T-helper 1 cell (primary cell): ENCODE results near the gene PUS1.
A peak's percentile ranks its signal among the peaks of the same experiment; 100 is the strongest.
"Not testable (repeated sequence)": the region's sequence is repeated elsewhere in the genome, so short reads cannot be mapped to it uniquely, and the experiment has no call there.

Source experiments
- DNase-seq, 5 donors: peaks; one replicate each; pipeline ENCODE4 v3.0.0-alpha.2; 2012 to 2020

PUS1 gene

DNA sequence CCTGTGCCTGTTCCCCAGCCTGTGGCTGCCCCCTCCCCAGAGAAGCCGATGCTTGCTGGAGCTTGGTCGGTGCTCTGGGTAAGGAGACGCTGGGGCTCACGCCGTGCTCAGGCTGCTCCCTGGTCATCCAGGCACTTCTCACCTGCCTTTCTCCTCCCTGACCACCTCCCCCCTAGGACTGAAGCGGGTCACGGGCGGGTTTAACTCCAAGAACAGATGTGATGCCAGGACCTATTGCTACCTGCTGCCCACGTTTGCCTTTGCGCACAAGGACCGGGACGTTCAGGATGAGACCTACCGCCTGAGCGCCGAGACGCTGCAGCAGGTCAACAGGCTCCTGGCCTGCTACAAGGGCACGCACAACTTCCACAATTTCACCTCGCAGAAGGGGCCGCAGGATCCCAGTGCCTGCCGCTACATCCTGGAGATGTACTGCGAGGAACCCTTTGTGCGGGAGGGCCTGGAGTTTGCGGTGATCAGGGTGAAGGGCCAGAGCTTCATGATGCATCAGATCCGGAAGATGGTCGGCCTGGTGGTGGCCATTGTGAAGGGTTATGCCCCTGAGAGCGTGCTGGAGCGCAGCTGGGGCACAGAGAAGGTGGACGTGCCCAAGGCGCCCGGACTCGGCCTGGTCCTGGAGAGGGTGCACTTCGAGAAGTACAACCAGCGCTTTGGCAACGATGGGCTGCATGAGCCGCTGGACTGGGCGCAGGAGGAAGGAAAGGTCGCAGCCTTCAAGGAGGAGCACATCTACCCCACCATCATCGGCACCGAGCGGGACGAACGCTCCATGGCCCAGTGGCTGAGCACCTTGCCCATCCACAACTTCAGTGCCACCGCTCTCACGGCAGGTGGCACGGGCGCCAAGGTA is 12.3 kb downstream of the PUS1 start:
- no peak for DNase-seq

DNA sequence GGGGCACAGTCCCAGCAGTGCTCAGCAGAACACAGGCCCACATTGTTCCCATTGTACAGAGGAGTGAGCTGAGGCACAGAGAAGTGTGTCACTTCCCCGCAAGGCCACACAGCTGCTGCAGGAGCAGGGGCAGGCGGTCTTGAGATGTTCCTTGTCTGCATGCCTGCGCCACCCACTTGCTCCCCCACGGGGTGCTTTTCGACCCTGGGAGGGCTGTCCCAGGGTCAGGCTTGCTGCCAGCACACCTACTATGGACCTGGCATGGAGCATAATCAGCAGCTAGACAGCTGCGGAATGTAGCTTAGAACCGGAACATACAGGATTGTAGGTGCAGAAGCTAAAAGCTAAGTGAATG is 12.9 kb downstream of the PUS1 start:
- no peak for DNase-seq

DNA sequence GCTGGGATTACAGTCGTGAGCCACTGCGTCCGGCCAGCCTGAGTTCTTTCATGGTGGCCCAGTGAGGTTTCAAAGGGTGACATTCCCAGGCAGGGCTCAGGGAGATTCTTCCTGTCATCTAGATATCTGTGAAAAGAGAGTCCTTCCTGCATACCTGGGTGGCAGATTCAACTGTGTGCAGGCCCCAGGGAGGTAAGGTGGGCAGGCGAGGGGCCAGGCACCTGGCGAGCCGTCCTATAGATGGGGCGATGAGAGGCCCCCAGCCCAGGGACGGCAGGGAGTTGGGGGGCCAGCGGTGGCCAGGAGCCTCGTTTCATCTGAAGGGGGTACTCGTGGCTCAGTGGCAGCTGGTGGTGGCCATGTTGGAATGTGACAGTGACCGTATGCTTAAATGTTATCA is 13.6 kb downstream of the PUS1 start:
- DNase-seq = no peak

DNA sequence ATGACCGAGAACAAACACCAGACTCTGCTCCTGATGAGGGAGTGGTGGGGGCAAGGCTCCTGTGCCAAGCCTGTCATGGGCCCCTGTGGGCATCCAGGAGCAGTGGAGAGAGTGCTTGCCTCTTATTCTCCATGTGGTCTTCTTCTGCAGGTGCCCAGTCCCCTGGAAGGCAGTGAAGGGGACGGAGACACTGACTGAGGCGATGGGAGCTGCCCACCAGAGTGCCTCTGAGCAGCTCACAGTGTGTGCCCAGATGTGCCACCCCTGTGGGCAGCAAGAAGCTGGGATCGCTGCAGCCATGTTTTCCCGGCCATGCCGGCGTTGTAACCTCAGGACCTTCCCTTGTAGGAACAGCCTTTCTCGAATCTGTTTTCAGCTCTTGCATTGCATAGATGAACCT is 14.3 kb downstream of the PUS1 start:
- DNase-seq = no peak

DNA sequence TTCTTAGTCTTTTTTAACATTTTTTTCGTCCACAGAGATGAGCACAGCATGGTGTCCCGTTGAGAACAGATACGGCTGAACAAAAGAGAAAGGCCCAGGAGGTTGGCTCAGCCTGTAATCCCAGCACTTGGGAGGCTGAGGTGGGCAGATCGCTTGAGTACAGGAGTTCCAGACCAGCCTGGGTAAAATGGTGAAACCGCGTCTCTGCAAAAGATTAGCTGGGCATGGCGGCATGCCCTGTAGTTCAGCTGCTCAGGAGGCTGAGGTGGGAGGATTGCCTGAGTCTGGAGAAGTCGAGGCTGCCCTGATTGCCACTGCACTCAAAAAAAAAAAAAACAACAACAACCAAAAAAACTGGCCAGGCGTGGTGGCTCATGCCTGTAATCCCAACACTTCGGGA is 14.8 kb downstream of the PUS1 start:
- no peak for DNase-seq

DNA sequence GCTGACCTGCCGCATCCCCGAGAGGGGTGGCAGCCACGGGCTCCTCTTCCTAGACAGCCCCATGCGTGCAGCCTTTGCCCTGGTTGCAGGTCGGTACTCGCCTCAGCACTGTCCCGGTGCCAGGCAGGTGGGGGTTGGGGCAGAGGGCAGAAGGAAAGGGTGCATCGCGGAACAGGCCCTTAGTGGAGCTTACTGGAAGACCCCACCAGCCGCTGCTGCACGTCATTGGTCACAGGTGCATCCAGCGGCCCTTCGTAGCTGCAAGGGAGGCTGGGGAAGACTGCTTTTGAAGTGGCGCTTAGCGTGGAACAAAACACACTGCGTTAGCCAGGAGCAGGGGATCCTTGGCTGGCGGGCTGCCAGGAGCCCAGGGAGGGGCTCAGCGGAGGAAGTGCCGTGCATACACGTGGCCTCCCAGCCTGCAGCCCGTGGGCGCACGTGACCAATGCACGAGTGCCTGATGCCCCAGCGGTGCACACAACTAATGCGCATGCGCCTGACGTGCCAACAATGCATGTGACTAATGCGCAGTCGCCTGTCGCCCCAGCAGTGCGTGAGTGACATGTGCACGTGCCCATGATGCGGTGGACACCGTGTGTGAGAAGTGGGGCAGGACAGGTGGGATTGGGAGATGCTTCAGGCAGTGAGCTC is 15.7 kb downstream of the PUS1 start:
- DNase-seq = no peak

DNA sequence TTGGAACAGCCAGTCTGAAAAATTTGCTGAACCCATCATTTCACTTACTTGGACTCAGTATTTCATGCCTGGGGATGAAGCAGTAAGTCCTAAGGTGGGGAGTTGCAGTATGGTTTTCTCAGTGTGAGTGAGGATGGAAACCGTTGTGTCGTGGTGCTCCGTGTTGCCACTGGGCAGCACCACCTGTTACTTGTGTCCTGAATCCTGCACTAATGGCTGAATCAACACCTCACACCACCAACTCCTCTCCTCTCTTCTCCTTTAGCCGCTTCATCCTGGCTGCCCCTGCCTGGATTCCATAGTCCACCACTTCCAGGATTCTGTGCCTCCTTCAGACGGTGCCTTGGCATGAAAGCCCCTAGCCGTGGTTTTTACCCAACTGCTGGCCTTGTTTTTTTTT is 17.7 kb downstream of the PUS1 start:
- no peak for DNase-seq

DNA sequence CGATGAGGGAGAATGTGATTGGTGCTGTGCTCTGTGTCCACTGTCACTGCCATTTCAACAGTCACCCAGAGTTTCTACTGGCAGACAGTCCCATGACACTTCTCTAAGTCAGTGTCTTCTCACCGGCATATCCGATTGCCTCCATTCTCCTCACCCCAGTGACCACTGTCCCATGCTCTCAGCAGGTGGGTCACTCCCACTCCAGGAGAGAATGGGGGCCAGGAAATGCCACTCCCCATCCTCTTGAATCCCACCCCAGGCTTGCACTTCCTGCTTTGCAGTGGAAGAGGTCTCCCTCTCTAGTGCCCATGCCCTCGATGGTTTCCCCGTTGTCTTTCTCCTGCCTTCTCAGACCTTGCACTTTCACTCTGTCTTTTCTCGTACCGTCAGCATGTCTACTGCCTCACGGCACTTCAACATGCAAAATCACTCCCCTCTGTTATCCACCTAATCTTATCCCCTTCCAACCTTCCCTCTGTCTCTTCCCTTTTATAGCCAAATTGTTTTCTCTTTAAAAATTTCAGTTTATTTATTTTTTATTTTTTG is 18.5 kb downstream of the PUS1 start:
- DNase-seq = no peak

DNA sequence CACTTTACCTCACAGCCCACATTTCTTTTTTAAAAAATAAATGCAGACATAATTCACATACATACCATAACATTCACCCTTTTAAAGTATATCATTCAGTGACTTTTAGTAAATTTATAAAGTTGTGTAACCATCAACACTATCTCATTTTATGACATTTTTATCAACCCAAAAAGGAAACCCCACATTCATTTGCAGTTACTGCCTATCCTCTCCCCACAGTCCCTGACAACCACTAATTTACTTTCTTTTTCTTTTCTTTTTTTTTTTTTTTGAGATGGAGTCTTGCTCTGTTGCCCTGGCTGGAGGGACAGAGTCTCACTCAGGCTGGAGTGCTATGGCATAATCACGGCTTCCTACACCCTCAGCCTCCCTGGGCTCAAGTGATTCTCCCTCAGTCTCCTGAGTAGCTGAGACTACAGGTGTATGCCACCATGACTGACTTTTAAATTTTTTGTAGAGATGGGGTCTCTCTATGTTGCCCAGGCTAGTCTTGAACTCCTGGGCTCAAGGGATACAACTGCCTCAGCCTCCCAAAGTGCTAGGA is 19.2 kb downstream of the PUS1 start:
- DNase-seq = no peak

DNA sequence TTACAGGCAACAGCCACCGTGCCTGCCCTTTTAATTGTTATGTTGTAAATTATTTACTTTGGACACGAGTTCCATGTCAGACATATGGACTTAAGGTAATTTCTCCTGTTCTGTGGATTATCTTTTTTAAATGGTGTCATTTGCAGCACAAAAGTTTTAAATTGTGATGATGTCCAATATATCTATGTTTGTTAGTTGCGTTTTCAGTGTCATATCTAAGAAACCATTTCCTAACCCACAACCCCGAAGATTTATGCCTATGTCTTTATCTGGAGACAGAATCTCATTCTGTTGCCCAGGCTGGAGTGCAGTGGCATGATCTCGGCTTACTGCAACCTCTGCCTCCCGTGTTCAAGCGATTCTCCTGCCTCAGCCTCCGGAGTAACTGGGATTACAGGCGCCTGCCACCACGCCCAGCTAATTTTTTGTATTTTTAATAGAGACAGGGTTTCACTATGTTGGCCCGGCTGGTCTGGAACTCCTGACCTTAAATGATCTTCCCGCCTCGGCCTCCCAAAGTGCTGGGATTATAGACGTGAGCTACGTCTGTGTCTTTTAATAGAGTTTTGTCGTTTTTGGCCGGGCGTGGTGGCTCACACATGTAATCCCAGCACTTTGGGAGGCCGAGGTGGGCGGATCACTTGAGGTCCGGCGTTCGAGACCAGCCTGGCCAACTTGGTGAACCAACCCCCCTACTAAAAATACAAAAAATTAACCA is 19.8 kb downstream of the PUS1 start:
- peak in 1 of 5 donors; percentile 20 for DNase-seq

DNA sequence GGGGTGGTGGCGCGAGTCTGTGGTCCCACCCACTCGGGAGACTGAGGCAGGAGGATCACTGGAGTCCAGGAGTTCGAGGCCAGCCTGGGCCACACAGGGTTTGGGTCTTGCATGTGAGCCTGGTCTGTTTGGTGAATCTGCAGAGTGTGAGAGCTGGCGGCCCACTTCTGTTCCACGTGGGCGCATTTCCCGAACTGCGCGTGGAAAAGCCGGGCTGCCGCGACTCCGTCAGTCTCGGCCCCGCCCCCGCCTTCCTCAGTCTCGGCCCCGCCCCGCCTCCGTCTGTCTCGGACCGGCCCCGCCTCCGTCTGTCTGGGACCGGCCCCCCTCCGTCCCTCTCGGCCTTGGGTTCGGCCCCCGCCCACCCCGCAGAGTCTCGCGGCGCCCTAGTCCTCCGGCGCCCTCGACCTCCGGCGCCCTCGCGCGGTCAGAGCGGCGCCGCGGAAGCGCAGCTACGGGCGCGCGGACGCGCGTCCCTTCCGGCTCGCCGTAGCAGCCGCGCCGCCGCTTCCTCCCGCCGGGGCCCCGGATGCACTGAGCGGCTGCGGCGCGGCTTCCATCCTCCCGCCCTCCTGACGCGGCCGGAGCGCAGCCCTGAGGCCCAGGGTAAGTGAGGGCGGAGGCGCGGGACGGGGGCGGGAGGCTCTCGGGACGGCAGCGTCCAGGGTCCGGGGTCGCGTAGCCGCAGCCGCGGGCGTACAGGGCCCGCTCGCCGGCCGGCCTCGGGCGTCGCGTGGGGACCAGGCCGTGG is 20.5 kb downstream of the PUS1 start, which contains the start of gene EP400:
Gene EP400, plus strand, starts transcription at position 512 of the 751 bp plus-strand sequence. CDS start 10,678 bp downstream, outside the sequence.
- DNase-seq = peak; percentile 92 to 96 (median 93)

DNA sequence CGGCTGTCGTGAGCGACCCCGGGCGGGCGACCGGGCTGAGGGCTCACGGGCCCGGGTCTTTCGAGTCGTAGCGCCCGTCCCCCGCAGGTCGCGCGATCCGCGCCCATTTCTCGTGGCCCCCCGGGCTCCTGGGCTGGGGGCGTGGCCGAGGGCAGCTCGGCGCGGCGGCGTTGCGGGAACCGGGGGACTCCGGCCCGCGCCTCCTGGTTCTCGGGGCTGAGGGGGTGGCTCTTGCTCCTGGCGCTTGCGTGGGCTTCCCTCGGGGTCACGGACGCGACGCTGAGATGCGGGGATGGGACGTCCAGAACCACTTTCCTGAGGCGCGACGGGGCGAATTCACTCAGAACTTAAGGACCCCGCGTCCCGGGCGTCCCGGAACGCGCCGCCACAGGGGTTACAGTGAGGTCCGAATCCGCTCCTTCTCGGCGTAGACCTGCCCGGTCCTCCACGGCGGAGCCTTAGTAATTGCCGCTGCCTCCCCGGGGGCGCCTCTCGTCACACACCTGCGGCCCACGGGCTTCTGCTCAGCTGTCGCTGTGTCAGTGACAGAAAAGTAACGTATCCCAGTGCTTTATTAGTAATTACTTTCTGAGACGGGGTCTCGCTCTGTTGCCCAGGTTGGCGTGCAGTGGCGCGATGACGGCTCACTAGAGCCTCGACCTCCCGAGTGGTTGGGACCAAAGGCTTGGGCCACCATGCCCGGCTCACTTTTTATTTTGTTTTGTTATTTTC is 21.3 kb downstream of the PUS1 start:
- DNase-seq = peak in 3 of 5 donors; percentile 23 to 51 (median 32)

DNA sequence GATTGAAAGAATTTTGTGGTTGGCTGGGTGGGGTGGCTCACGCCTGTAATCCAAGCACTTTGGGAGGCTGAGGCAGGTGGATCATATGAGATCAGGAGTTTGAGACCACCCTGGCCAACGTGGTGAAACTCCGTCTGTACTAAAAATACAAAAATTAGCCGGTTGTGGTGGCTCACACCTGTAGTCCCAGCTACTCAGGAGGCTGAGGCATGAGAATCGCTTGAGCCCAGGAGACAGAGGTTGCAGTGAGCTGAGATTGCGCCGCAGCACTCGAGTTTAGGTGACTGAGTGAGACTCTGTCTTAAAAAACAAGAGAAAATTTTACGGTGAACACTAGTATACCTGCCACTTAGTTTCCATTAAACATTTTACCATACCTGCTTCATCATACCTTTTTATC is 24.7 kb downstream of the PUS1 start:
- not testable (repeated sequence) for DNase-seq

DNA sequence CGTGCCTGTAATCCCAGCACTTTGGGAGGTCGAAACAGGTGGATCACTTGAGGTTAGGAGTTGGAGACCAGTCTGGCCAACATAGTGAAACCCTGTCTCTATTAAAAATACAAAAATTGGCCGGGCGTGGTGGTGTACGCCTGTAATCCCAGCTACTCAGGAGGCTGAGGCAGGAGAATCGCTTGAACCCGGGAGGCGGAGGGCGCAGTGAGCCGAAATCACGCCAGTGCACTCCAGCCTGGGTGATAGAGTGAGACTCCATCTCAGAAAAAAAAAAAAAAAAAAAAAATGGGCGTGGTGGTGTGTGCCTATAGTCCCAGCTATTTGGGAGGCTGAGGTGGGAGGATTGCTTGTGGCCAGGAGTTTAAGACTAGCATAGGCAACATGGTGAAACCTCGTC is 25.4 kb downstream of the PUS1 start:
- DNase-seq = not testable (repeated sequence)

DNA sequence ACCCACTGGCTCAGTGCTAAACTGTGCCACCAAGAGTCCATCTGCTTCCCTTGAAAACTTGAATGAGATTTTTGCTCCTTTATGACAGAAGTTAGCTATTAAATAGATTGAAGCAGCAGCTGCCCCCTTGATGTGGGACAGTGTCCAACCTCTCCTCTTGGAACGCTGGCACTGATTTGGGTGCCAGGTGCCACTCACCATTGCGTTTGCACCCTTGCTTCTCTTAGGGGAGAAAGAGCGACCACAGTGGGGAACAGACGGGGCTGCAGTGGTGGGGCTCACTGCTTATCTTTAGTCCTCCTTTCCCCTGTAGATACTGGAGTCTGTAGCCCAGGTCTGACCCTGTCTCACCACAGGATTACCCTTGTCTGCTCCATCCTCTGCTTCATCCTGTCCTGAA is 30.0 kb downstream of the PUS1 start:
- no peak for DNase-seq

DNA sequence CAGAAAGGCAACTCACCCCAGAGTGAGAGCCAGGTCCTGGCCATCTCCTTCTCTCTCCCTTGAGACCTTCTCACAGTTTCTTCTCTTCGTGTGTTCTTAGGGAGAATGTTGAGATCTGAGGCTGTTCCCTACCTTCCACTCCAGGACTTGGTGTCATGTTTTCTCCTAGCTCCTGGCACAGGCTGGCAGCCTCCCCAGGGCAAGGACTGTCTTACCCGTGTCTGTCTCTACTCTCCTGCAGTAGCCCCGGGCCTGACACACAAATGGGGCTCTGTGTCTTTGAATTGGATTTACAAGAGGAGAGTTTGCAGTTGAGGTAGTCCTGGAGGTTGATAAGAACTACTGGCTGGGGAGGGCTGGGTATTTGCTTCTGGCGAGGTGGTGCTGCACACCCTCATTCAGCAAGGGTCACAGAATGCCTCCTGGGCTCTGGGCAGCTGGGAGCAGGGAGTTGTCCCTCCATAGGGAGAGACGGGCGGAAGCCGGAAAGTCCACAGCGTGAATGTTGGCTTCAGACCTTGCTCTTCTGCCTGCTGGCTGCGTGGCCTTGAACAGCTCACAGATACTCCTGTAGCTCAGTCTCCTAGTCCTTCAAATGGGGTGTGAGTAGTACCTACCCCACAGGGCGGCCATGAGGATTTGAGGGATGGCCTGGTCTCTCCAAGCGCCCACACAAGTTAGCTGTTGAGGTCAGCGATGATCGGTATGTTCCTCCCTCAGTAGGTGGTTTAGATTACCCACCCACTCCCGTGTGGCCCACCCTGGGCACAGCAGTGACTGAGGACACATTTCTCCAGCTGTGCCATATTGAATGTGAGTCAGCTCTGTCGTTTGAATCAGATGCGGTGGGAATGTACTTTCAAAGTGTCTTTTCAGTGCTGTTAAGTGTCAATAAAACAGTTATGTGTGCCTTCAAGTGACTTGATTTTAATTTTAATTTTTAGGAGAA is 30.8 kb downstream of the PUS1 start:
- DNase-seq = no peak

DNA sequence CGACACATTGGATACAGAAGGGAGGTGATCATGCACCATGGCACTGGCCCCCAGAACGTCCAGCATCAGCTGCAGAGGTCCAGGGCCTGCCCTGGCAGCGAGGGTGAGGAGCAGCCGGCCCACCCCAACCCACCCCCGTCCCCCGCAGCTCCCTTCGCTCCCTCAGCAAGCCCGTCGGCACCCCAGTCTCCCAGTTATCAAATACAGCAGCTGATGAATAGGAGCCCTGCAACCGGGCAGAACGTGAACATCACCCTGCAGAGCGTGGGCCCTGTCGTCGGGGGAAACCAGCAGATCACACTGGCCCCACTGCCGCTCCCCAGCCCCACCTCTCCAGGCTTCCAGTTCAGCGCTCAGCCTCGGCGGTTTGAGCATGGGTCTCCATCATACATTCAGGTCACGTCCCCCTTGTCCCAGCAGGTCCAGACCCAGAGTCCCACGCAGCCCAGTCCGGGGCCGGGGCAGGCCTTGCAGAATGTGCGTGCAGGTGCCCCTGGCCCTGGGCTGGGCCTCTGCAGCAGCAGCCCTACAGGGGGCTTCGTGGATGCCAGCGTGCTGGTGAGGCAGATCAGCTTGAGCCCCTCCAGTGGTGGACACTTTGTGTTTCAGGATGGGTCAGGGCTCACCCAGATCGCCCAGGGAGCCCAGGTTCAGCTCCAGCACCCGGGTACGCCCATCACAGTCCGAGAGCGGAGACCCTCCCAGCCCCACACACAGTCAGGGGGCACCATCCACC is 31.7 kb downstream of the PUS1 start:
- DNase-seq = not testable (repeated sequence)

DNA sequence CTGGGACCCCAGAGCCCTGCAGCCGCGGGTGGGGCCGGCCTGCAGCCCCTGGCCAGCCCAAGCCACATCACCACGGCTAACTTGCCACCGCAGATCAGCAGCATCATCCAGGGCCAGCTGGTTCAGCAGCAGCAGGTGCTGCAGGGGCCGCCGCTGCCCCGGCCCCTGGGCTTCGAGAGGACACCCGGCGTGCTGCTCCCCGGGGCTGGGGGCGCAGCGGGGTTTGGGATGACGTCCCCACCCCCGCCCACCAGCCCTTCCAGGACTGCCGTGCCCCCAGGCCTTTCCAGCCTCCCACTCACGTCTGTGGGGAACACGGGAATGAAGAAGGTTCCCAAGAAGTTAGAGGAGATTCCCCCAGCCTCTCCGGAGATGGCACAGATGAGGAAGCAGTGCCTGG is 32.3 kb downstream of the PUS1 start:
- DNase-seq = not testable (repeated sequence)

DNA sequence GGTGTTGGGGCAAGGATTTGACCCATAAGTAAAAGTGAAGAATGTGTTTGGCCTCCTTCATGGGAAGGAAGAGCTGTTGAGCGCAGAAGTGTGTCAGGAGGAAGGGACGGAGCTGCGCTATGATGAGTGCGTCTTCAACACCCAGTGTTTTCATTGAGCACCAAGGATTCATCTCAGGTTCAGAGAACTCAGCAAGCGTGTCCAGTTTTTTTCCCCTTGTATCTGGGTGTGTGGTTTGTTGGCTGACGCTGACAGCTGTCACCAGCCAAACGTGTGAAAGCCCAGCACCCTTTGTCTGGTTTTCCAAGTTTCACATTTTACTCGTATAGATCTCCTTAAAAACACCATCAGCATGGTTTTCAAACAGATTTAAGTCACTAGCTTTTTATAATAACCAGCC is 33.0 kb downstream of the PUS1 start:
- no peak for DNase-seq

DNA sequence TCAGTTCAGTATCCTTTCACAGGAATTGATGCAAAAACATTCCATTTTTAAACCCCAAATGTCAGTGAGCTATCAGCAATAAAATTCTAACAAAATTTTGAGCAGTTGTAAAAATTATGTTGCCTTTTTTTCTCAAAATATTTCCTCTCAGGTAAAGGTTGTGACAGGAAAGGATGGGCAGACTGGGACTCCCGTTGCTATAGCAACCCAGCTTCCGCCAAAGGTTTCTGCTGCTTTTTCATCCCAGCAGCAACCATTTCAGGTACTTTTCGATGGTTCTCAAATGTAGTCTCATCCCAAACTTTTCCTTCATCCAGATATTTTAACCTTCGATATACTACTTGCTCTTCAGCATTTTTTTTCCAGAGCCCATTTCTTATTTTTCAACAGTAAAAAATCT is 34.3 kb downstream of the PUS1 start:
- DNase-seq = peak in 2 of 5 donors; percentile 15 to 25
